NCI-H2227 (cell line): ENCODE data around the gene TSPAN16.
A peak's percentile ranks its signal among the peaks of the same experiment; 100 is the strongest.

Source experiments
- DNase-seq: peaks from one replicate; lab custom pipeline; 2025; ENCODE audit not compliant: unreplicated experiment; lab: John Stamatoyannopoulos, UW

The TSPAN16 gene

DNA sequence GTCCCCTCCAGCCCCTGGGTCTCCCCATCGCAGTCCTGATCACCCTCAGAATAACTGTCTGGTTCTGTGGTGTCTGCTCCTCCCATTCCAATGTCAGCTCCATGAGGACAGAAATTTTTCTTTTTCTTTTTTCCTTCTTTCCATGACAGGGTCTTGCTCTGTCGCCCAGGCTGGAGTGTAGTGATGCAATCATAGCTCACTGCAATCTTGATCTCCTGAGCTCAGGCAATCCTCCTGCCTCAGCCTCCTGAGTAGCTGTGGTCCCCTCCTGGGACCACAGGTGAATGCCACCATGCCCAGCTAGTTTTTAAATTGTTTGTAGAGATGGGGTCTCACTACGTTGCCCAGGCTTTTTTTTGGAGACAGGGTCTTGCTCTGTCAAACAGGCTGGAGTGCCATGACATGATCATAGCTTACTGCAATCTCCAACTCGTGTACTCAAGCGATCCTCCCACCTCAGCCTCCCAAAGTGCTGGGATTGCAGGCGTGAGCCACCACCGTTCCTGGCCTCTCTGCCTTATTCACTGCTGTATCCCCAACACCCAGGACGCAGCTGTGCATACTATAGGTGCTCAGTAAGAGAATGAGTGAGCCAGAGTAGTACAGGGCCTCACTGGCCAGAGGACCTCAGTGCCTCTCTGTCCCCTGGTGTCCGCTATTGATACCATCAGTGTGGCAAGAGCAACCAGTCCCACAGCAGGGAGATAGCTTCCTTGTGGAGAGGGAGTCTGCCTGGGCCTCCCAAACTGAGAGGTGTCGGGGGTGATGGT, 28.5 kb upstream of the TSPAN16 start:
- no peak for DNase-seq

DNA sequence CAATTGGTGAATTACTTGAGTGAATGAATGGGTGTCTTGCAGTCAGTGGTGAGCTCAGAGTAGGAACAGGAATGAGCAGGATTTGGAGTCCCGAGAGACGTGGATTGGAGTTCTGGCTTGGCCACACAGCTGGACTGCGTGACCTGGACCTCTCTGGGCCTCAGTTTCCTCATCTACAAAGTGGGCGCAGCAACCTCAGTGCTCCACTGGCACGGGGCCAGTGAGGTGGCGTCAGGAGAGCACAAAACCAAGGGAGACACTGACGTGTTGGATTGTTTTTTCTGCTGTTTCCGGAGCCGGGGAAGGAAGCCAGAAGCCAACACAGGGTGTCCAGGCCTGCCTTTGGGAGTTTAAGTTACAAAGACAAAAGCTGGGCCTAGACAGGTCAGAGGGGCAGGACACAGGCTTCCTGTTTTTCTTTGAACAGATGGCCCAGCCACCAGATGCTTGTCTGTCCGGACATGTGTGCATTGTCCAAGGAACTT, 27.1 kb upstream of the TSPAN16 start:
- DNase-seq: no peak

DNA sequence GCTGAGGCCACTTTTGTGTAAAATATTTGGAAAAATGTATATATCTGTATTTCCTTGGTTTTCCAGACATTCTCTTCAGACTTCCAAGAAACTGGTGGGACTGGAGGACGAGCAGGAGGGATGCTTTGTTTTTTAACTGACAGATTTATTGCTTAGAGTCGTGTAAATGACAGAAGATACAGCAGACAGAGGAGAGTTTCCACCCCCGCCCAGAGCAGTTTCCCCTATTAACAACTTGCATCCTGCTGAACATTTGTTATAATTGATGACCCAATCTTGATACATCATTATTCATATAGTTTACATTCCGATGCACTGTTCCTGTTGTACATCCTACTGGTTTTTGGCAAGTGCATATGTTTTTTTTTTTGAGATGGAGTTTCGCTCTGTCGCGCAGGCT, 26.6 kb upstream of the TSPAN16 start:
- DNase-seq: no peak

DNA sequence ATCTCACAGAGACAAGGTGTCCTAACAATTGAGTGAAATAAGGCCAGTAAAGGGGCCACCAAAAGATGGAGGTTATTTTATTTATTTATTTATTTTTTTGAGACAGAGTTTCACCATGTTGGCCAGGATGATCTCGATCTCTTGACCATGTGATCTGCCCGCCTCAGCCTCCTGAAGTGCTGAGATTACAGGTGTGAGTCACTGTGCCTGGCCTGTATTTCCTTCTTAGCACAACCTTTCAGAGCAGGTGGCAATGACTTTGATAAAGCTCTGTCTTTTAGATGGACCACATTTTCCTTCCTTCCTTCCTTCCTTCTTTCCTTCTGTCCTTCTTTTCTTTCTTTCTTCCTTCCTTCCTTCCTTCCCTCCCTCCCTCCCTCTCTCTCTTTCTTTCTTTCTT, 22.7 kb upstream of the TSPAN16 start:
- no peak for DNase-seq

DNA sequence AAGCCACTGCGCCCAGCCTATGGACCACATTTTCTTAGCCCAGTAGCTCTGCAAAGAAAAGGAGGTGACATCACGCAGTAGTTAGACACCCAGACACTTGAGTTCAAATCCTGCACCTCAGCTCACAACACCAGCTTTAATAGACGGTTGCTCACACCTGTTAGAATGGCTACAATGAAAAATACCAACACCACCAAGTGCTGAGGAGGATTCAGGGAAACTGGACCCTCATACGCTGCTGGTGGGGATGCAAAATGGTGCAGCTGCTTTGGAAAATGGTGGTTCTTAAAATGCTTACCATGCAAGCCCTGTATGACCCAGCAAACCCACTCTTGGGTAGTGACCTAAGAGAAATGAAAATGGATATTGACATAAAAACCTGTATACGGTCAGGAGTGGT, 22.0 kb upstream of the TSPAN16 start:
- DNase-seq: no peak

DNA sequence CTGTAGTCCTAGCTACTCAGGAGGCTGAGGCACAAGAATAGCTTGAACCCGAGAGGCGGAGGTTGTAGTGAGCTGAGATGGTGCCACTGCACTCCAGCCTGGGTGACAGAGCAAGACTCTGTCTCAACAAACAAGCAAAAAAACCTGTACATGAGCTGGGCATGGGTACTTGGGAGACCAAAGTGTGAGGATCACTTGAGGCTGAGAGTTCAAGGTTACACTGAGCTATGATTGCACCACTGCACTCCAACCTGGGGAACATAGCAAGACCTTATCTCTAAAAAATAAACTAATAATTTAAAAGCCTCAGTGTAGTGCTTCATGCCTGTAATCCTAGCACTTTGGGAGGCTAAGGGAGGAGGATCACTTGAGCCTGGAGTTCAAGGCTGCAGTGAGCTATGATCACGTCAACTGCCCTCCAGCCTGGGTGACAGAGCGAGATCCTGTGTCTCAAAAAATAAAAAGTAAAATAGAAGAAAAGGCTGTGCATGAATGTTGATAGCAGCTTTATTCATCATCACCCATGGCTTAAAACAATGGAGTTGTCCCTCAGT, 21.4 kb upstream of the TSPAN16 start:
- no peak for DNase-seq

DNA sequence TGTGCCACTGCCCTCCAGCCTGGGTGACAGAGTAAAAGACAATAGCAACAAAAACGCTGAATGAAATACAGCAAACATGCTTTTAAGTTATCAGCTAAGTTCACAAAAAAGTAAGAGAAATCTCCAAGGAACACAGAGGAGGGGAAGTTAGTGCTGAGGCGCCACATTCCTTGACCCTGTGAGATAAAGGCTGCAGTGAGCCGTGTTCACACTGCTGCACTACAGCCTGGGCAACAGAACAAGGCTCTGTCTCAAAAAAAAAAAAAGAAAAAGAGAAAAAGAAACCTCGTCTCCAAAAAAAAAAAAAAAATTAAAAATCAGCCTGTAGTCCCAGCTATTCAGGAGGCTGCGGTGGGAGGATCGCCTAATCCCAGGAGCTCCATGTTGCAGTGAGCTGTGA, 17.3 kb upstream of the TSPAN16 start:
- no peak for DNase-seq

DNA sequence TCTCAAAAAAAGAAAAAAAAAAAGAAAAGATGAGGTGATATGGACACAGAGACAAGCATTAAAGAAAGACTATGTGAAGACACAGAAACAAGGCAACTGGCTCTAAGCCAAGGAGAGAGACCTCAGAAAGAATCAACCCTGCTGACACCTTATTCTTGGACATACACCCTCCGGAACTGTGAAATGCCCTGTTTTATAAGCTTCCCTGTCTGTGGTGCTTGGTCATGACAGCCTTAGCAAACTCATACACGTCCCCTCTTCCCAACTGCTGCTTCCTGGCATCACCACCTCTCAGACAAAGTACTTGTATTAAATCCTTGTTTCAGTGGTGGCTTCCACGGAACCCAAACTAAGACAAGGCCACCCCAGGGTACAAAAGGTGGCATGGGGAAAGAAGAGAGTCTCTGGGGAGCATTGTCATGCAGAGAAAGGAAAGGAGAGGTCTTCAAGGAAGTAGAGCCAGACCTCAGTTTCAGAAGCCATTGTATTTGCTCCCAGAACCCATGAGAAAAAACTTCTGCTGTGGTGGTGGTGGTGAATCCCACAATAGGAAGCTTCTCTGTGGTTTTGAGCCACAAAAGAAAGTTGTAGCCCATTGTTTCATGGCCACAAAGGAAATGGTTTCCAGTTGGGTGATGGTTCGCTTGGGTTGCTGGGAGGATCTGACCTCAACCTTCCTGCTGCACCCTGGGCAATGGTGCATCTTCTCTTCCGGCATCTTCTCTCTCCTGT, 16.3 kb upstream of the TSPAN16 start:
- peak; percentile 12 for DNase-seq

DNA sequence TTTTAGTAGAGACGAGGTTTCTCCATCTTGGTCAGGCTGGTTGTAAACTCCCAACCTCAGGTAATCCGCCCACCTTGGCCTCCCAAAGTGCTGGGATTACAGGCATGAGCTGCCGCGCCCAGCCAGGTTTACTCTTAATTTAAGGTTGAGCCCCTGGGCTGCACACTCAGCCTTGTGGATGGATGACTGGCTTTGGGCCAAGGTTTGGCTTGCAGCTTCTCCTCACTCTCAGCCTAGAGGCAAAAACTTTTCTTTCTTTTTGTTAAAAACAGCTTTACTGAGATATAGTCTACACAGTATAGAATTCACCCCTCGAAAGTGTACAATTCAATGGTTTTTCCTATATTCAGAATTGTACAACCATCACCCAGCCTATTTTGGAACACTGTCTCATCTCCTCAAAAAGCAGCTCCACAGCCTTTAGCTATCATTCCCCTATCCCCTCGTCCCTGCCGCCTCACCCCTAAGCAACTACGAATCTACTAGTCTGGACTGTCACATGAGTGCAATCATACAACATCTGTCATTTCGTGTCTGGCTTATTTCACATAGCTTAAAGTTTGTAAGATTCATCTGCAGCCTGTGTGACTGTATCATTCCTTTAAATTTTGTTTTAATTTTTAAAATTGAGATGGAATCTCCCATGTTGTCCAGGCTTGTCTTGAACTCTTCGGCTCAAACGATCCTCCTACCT, 14.5 kb upstream of the TSPAN16 start:
- no peak for DNase-seq

DNA sequence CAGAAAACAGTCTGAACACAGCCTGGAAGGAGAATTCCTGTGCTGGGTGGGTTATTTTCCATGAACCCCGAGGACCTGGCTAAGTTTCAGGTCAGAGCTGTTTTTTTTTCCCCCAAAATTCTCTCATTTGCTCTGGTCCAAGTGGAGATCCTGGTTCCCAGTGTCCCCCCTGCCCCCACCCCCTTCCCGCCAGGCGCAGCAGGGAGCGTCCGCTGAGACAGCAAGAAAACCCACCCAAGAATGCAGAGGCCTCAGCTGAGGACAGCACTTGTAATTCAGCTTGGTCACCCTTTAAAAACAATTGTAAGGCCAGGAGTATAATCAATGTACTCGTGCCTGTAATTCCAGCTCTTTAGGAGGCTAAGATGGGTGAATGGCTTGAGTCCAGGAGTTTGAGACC, 11.4 kb upstream of the TSPAN16 start:
- DNase-seq: no peak

DNA sequence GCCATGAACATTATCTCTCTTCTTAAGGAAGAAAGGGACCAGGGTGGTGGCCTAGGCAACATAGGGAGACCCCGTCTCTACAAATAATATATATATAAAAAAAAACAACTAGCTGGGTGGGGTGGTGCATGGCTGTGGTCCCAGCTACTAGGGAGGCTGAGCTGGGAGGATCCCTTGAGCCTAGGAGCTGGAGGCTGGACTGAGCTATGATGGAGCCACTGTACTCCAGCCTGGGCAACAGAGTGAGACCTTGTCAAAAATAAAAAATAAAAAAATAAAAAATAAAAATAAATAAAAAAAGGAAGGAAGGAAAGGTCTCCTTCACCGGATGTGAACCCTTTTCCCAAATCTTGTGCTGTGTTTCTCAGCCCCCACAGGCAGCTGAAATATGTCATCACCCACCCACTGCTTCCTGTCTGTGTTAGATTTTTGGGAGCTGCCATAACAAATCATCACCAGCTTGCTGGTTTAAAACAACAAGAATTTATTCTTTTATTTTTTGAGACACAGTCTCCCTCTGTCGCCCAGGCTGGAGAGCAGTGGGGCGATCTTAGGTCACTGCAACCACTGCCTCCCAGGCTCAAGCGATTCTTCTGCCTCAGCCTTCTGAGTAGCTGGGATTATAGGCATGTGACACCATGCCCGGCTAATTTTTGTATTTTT, 9.5 kb upstream of the TSPAN16 start:
- no peak for DNase-seq

DNA sequence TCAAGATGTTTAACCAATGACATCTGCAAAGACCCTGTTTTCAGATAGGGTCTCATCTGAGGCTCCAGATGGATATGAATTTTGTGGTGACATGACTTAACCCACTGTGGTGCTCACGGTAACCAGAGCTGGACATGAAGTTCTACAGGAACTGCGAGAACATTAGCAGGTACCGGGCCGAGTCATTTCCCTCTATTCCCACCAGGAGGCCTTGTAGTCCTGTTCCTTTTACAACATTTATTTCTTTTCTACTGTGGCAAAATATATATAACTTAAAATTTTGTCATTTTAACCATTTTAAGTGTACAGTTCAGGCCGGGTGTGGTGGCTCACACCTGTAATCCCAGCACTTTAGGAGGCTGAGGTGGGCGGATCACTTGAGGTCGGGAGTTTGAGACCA, 7.6 kb upstream of the TSPAN16 start:
- no peak for DNase-seq

DNA sequence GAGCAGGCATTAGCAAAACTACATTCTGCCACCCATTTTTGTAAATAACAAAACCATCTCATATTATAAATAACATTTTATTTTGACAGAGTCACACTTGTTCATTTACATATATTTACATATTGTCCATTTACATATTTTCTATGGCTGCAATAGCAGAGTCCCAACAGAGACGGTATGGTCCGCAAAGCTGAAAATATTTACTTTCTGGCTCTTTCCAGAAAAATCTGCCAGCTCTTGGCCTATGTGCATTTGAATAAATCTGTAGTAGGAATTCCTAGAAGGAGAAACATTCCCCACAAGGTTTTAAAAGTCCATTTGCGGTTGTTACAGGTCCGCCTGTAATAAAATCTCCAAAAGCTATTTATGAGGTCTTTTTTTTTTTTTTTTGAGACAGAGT, 5.7 kb upstream of the TSPAN16 start:
- no peak for DNase-seq

DNA sequence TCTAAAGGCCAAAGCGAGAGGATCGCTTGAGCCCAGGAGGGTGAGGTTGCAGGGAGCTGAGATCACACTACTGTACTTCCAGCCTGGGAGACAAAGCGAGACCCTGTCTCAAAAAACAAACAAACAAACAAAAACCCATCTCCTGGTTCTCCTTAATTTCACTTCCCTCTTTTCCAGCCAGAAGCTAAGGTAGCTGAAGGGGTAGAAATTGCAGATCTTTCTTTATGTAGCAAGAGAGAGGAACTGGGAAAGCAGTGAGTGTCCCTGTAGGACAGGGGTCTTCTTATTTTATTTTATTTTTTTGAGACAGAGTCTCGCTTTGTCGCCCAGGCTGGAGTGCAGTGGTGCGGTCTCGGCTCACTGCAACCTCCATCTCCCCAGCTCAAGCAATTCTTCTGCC, 4.5 kb upstream of the TSPAN16 start:
- DNase-seq: no peak

DNA sequence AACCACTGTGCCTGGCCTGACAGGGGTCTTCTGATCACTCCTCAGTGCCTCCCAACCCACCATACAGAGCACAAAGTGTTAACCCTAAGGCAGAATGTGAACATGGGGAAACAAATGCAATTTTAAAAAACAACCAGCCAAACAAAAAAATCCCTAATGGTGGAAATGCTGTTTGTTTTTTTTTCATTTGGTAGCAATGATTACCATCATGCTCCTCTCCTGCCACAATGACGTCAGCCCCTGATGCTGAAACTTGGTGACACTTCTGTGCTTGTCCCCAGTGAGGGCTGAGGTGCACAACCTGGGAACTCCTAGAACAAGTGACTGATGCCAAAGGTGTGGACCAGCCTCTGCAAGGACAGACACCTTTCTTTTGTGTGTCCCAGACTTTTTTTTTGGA, 4.0 kb upstream of the TSPAN16 start:
- no peak for DNase-seq

DNA sequence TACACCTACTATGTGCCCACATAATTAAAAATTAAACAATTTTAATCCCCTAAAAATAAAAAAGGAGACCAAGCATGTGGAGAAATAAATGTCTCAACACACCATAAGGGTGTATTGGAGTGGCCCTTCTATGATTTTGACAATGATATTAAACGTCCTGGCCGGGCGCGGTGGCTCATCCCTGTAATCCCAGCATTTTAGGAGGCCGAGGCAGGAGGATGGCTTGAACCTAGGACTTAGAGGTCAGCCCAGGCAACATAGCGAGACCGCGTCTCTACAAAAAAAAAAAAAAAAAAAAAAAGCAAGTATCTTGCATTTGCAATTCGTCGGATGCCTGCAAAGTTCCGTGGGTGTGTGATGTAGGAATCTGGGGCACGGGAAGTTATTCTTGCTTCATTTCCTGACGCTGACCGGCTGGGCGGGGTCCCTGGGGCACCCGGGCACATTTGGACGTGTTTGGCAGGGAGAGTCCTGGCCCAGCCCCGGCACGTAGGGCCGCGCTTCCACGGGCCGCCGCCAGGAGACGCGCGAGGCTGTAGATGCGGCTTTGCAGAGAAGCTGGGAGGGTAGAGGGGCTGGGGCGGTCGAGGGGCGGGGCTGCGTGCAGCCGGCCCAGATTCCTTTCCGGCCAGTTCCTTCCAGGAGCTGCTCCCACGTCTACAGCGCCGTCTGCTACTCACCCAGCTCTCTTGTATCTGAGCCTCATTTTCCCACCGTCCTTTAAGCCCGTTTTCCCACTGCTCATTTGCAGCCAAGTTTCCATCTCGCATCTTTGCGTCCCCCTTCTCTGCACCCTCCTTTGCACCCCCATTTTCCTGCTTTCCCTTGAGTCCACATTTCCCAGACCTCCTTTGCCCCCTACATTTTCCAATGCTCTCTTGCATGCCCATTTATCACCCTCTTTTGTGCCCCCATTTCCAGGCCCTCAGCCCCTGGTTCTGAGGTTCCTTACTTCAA, 2.2 kb upstream of the TSPAN16 start:
- peak; percentile 89 for DNase-seq

DNA sequence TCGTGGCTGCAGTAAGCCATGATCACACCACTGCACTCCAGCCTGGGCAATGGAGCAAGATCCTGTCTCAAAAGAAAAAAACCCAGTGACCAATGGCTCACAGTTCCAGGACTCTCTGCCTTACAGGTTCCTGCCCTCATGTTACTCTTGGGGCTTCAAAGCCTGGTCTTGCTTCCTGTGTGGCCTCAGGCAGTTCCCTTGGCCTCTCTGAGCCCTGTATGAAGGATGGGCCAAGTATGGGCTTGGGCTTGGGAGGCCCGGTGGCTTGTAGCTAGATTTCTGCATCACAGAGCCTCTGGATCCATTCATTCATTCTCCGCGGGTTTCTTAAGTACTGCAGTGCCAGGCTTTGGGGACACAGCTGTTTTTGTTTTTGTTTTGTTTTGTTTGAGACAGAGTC, 780 bp upstream of the TSPAN16 start:
- DNase-seq: no peak

DNA sequence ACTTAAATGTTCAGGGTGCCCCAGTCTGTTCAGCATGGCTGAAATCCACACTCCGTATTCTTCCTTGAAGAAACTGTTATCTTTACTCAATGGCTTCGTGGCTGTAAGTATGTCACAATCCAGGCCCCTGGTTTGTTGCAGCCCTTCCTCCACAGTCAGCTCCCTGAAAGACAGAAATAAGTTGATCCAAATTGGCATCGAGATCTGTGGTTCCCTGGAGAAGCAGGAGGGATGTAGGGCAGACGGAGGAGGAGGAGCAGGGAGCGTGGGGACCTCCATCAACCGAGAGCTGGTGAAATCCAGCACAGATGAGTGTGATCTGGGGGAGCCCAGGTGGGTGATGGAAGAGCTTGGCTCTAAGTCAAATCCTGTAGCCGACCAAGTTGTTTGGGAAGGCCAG, 304 bp downstream of the TSPAN16 start:
- DNase-seq: no peak

DNA sequence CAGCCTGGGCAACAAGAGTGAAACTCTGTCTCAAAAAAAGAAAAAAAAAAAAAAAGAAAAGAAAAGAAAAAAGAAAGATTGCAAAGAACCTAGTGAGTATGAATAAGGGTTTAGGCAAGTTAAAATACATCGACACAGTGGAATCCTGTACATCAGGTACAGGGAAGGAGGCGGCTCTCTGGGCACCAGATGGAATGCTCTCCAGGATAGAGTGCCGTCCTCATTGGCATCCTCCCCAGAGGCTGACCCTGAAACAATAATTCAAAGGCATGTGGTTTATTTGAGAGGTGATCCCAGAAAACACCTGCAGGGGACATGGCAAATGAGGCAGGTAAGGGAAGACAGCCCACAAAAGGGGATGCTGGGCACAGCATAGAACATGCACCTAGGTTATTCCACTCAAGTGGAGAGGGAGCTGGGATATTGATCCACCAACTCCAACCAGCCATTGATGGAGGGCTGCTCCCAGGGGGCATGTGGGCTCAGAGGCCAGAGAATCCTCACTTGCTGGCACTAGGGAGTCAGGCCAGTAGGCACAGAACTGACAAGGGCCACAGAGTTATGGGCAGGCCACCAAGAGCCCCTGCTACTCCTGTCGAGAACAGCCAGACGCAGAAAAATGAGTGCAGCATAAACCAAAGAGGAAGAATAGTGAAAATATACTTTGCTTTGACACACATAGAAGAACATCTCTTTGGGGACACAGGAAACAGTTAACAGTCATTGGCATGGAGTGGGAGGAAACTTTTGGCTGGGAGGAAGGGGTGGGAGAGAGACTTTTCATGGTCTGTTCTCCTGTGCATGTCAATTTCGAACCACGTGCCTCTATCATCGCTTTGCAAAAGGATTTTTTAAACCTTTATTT, 4.2 kb downstream of the TSPAN16 start:
- DNase-seq: no peak
